CD4-positive, alpha-beta T cell treated with Interleukin-6 at 100 ng/mL for 8 hours (primary cell): ENCODE measurements around the gene IL17C.

Source experiments
- DNase-seq: peaks from one replicate; pipeline ENCODE4 v3.0.0-alpha.2; 2020; ENCODE audit warnings: mixed read lengths, low spot score

IL17C gene

DNA sequence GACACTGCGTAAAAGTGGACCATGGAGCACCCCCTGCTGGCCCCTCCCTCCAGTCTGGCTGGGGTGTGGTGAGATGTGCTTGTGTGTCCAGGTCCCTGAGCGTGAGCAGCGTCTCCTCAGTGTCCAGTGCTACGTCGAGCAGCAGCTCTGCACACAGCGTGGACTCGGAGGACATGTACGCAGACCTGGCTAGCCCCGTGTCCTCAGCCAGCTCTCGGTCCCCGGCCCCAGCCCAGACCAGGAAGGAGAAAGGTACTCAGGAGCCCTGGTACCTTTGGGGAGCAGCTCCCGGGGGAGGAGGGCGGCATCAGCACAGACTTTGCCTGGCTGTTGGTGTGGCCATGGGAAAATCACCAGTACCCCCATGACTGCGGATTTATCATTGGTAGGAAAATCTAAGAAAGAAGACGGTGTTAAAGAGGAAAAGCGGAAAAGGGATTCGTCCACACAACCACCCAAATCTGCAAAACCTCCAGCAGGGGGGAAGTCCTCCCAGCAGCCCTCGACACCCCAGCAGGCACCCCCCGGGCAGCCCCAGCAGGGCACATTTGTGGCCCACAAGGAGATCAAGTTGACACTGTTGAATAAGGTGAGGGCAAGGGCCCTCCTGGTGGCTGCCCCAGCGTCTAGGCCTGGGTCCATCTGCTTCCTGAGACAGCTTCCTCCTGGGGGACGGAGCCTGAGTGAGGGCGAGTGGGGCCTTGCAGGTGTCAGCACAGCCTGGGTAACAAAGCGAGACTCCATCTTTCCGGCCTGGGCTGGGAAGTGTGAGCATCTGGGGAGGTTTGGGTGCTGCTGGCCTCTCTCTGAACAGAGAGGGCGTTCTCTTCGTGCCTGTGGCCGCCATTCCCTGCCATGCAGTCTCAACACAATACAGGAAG lies 10.6 kb upstream of the IL17C start:
- no peak for DNase-seq

DNA sequence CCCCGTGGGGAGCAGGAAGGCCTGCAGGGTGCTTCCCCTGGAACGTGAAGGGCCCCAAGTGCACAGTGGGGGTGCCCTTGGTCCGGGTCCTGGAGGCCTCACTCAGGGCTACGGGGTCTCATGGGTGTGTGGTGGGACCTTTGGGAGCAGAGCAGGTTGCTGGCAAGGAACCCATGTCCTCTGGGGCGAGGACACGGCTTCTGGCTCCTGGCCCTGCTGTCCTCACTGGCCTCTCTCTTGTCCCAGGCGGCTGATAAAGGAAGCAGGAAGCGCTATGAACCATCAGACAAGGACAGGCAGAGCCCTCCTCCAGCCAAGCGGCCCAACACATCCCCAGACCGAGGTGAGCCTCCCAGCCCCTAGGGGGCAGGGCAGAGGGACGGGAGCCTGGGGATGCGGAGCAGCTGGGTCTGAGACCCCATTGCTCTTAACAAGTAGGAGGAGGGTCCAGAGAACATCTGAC lies 9.8 kb upstream of the IL17C start:
- no peak for DNase-seq

DNA sequence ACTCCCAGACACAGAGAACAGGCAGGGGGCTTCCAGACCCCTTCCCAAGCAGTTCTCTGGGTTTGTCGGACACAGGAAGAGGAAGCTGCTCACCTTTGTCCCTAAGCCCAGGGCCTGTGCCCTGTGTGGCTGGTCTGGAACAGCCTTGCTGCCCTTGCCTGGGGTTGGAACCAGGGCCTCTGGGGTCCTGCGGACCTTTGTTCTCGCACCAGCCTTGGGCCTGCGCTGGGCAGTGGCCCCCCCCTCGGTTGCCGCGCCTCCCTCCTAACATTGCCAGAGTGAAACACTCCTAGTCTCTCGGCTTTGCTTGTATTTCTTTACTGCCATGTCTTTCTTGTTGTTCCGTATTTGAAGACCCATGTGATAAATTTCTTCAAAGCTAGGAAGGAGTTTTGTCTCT lies 8.5 kb upstream of the IL17C start:
- no peak for DNase-seq

GRCh38 chr16:88630433-88630832 lies 7.9 kb upstream of the IL17C start:
- DNase-seq = no peak

DNA sequence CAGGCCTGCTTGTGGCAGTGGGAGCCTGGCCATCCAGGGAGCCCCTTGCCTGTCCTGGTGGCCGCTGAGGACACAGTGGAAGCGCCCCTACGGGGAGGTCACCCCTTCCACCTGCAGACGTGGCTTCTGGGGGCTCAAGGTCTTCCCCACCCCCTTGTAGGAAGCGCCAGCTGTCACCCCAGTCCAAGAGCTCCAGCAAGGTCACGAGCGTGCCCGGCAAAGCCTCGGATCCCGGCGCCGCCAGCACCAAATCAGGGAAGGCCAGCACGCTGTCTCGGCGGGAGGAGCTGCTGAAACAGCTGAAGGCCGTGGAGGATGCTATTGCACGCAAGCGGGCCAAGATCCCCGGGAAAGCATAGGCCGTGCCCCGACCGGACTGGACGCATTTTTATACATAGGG lies 7.4 kb upstream of the IL17C start:
- DNase-seq = no peak

- DNase-seq = no peak
Measured at GRCh38 chr16:88631384-88631783, 7.0 kb upstream of the IL17C start.

- DNase-seq = no peak
Measured at GRCh38 chr16:88631920-88632586, 6.3 kb upstream of the IL17C start.

GRCh38 chr16:88632587-88632930 lies 5.8 kb upstream of the IL17C start:
- DNase-seq = no peak

DNA sequence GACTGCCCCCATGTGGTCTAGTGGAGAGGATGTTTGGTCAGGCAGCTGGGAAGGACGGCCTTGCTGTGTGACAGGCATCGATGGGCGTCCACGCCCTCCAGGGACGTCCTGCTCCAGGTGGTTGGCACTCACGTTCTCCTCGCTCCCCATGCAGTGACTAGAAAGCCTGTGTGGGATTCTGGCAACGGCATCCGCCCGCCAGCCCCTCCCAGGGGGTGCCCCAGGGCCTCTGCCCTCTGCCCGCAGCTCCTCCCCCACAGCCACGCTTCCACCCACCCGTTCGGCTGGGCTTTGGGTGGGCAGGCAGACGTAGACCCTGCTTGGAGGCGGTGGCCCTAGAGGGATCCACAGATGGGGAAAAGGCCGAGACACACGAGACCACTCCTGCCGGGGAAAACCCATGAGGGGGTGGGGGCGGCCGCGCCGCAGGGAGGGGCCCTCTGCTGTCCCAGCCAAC lies 4.7 kb upstream of the IL17C start:
- DNase-seq = peak; percentile 33

GRCh38 chr16:88634141-88634993 lies 4.0 kb upstream of the IL17C start:
- peak; percentile 47 for DNase-seq

DNA sequence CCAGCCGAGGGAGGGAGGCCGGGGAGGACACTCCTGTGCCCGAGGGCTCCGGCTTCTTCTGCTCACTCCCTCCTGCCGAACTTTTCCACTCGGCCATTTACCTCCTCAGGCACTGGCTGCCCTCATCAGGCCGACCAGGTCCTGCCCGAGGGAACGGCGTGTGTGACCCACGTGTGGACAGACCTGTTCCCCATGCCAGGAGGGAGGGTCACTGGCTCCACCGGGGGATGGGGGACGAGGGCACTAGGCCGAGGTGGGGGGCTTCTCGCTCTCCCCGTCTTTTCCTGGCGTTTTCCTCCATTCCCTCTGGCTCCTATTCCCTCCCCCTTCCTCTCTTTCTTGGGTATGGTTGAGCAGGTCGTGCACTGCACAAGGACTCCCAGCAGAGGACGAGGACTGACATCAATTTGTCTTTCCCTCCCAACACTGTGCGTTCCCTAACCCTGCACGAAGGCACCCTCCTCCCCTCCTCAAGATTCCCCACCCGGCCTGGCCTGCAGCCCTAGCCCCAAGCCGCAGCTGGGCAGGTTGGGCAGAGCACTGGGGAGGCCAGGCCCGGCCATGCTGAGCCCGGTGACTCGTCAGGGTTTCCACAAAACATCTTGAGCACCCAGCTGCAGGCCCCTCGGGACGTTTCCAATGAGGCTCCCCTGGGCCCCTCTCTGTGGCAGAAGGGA lies 3.2 kb upstream of the IL17C start:
- no peak for DNase-seq

DNA sequence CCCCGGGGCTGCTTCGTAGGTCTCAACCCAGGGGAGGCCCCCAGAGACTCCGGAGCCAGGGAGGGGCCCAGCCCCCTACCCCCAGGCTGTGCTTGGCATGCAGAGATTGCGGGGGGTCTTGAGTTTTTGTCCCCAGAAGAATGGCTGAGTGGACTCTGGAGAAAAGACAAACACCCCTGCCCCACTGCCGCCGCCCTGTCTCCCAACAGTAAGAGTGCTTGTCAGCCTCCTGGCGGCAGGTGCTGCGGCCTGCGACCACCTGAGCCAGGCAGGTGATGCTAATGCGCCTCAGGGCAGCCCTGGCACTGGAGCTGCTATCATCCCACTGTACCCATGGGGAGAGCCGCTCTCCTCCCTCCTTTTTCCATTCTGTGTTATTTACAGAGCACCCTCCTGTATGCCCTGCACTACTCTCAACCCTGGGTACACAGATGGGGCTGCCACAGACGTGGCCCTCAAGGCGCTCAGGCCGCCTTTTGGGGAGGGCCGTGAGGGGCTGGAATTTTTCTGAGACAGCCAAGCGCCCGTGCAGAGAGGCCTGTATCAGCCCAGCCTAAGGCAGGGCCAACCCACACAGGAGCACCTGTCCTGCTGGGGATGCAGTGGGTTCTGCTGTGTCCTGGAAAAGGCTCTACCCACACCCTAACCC lies 2.6 kb upstream of the IL17C start:
- DNase-seq = no peak

DNA sequence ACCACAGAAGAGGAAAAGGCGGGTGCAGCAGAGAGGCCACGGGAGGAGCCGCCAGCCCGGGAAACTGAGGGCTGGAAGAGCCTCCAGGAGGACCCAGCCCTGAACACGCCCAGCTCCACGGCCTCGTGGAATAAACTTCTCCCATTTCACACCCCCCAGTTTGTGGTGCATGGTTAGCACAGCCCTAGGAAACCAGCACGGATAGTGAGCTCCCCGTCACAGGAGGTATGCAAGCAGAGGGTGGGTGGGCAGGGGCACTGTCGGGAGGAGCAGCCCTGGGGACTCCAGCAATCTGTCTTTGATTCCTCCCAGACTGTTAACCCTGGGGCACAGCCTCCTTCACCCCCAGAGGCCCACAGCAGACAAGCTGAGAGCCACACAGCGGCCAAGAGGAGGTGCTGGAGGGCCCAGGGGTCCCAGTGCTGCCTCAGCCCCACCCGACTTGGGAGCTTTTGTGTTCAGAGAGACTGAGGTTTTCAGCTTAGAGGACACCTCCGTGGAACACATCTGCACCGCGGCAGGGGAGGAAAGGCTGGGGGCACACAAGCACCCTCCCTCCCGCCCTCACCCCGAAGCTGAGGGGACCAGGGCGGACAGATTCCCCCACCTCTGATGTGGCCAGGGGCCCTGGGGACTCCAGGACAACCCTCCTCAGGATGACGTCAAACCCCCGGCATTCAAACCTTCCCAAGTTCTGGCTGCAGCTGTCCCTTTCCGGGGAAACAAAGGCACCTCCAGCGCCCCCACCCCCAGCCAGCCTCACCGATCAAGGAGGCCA lies 1.7 kb upstream of the IL17C start:
- DNase-seq = no peak

- DNase-seq = no peak
Measured at GRCh38 chr16:88639231-88640038, 1.1 kb downstream of the IL17C start.

- DNase-seq = no peak
Measured at GRCh38 chr16:88640039-88640495, 1.7 kb downstream of the IL17C start.

GRCh38 chr16:88640498-88641247 lies 2.3 kb downstream of the IL17C start:
- DNase-seq = no peak

- no peak for DNase-seq
Measured at GRCh38 chr16:88642881-88643643, 4.7 kb downstream of the IL17C start.

GRCh38 chr16:88643644-88643932 lies 5.2 kb downstream of the IL17C start:
- DNase-seq = no peak
